ENCODE data around the gene NOL4L.

NOL4L gene

GRCh38 chr20:32613192-32614053 is 28.3 kb upstream of the NOL4L start:
- DNase-seq: no peak

GRCh38 chr20:32612351-32613191 is 27.4 kb upstream of the NOL4L start:
- no peak for DNase-seq

GRCh38 chr20:32611868-32612267 is 26.7 kb upstream of the NOL4L start:
- no peak for DNase-seq

- DNase-seq: no peak
These were observed 26.2 kb upstream of the NOL4L start for GRCh38 chr20:32611286-32611685.

- DNase-seq: no peak
These were observed 25.5 kb upstream of the NOL4L start for GRCh38 chr20:32610472-32611218.

- no peak for DNase-seq
These were observed 24.9 kb upstream of the NOL4L start for GRCh38 chr20:32609993-32610392.

- DNase-seq: no peak
These were observed 24.1 kb upstream of the NOL4L start for GRCh38 chr20:32609111-32609773.

- no peak for DNase-seq
These were observed 23.5 kb upstream of the NOL4L start for GRCh38 chr20:32608664-32609015.

- no peak for DNase-seq
These were observed 22.9 kb upstream of the NOL4L start for GRCh38 chr20:32607727-32608663.

GRCh38 chr20:32607324-32607723 is 22.2 kb upstream of the NOL4L start:
- no peak for DNase-seq

GRCh38 chr20:32606790-32607189 is 21.7 kb upstream of the NOL4L start:
- no peak for DNase-seq

- DNase-seq: no peak
These were observed 21.0 kb upstream of the NOL4L start for GRCh38 chr20:32606107-32606506.

- no peak for DNase-seq
These were observed 20.1 kb upstream of the NOL4L start for GRCh38 chr20:32605167-32605656.

GRCh38 chr20:32603046-32603726 is 18.1 kb upstream of the NOL4L start:
- DNase-seq: no peak

- no peak for DNase-seq
These were observed 17.1 kb upstream of the NOL4L start for GRCh38 chr20:32602273-32602672.

GRCh38 chr20:32600681-32601237 is 15.6 kb upstream of the NOL4L start:
- no peak for DNase-seq

- no peak for DNase-seq
These were observed 14.7 kb upstream of the NOL4L start for GRCh38 chr20:32599783-32600340.

- DNase-seq: no peak
These were observed 13.5 kb upstream of the NOL4L start for GRCh38 chr20:32598606-32599005.

GRCh38 chr20:32597714-32598113 is 12.6 kb upstream of the NOL4L start:
- DNase-seq: no peak

- no peak for DNase-seq
These were observed 11.6 kb upstream of the NOL4L start for GRCh38 chr20:32596681-32597252.

Data from Kasumi-1 (cell line).